Left ventricle myocardium inferior (tissue), 1 donor: ENCODE results near the gene NPTX1. TPM values are rescaled to one million over a fixed set of nuclear protein-coding genes. Genes with fewer than 3 reads are reported as not detected.

ENCODE experiments used
- DNase-seq: peaks from one replicate; pipeline ENCODE4 v3.0.0-alpha.2; 2020
- H3K27ac ChIP-seq: fragments of 200-600 bp; replicated peaks from 2 replicates; pipeline ENCODE4 v1.8.0; 2021
- H3K27me3 ChIP-seq: fragments of 200-600 bp; 2 replicates; pipeline ENCODE4 v1.8.0; 2021; ENCODE audit warnings: low read depth
- H3K36me3 ChIP-seq: fragments of 200-600 bp; 2 replicates; pipeline ENCODE4 v1.8.0; 2021
- H3K4me1 ChIP-seq: fragments of 200-600 bp; 2 replicates; pipeline ENCODE4 v1.8.0; 2021
- H3K4me3 ChIP-seq: fragments of 200-600 bp; 2 replicates; pipeline ENCODE4 v1.8.0; 2021; ENCODE audit warnings: mild to moderate bottlenecking, moderate library complexity
- H3K9me3 ChIP-seq: fragments of 200-600 bp; replicated peaks from 2 replicates; pipeline ENCODE4 v1.8.0; 2021
- intact Hi-C: fragments of 100-400 bp; cut with micrococcal nuclease; formaldehyde crosslinking; loops from one replicate; pipeline ENCODE4 v1.11.0; 2022
- total RNA-seq: library from RNA; stranded (reverse); fragmentation: NEBNext Ultra II Directional; extraction: Animal tissue kit (Norgen Biotek cat#: 25700); gene quantifications from one replicate; pipeline ENCODE4 v1.2.1, GENCODE V29; 2021
- TF ChIP-seq, protein P1 (sequence below): fragments of 200-600 bp; IDR thresholded peaks from 2 replicates; pipeline ENCODE4 v1.8.0; 2021; ENCODE audit warnings: antibody characterized with exemption, mild to moderate bottlenecking, borderline replicate concordance
- donor health status: DM: no; HTN: yes; CAD: no; lungs with severe emphysema.

The NPTX1 gene
- total RNA-seq, 1 donor from 2014 or later, result not detected

DNA sequence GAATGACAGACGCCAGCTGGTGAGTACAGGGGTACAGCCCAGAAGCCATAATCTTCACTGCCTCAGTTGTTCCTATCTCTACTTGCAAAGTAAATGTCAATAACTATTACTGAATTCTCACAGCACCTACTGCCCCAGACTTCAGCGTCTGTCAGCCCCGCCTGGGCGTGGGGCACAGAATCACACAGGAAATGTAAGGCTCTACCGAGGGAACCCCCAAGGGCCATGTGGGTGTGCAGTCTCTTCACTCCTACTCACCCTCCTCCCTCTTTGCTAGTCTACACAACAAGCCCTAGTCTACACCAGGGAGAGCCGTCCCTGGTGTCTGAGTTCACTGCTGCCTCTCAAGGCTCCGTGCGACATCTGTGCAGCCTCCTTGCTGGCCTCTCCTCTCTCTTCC, 4.5 kb downstream of the NPTX1 start:
- TF ChIP-seq, protein P1, sequence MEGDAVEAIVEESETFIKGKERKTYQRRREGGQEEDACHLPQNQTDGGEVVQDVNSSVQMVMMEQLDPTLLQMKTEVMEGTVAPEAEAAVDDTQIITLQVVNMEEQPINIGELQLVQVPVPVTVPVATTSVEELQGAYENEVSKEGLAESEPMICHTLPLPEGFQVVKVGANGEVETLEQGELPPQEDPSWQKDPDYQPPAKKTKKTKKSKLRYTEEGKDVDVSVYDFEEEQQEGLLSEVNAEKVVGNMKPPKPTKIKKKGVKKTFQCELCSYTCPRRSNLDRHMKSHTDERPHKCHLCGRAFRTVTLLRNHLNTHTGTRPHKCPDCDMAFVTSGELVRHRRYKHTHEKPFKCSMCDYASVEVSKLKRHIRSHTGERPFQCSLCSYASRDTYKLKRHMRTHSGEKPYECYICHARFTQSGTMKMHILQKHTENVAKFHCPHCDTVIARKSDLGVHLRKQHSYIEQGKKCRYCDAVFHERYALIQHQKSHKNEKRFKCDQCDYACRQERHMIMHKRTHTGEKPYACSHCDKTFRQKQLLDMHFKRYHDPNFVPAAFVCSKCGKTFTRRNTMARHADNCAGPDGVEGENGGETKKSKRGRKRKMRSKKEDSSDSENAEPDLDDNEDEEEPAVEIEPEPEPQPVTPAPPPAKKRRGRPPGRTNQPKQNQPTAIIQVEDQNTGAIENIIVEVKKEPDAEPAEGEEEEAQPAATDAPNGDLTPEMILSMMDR, result no peak
- no peaks in the 10 kb centered on the region for H3K9me3 ChIP-seq
- no peak overlapping the region for H3K27ac ChIP-seq
- no peaks in the 10 kb centered on the region for H3K36me3 ChIP-seq
- DNase-seq, result no peak
- H3K27me3 ChIP-seq, result peaks cover 100% of the 10 kb centered on the region
- no peak overlapping the region for H3K4me3 ChIP-seq
- peaks cover 23% of the 10 kb centered on the region for H3K4me1 ChIP-seq
- intact Hi-C loops, result no loop called here

DNA sequence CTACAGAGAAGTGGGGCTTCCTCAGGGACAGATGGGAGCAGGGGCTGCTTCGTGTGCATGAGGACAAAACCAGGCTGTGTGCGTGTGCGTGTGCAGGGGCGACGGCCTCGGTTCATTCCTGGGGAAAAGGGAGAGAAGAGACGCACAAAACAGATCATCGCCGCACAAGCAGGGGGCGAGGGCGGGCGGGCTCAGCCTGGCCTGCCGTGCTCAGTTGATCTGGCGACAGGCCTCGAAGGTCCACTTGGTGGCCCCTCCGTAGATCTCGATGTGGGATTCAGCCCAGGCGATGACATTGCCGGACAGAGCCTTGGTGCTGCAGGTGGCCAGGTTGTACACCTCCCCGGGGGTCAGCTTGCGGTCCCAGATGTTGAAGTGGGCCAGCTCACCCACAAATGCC, 5.8 kb downstream of the NPTX1 start:
- TF ChIP-seq, protein P1, result no peak
- H3K36me3 ChIP-seq, result no peaks in the 10 kb centered on the region
- DNase-seq, result no peak
- no peak overlapping the region for H3K4me3 ChIP-seq
- H3K9me3 ChIP-seq, result no peaks in the 10 kb centered on the region
- no peak overlapping the region for H3K27ac ChIP-seq
- intact Hi-C loops, result no loop called here
- H3K4me1 ChIP-seq, result peaks cover 12% of the 10 kb centered on the region
- H3K27me3 ChIP-seq, result peaks cover 100% of the 10 kb centered on the region

DNA sequence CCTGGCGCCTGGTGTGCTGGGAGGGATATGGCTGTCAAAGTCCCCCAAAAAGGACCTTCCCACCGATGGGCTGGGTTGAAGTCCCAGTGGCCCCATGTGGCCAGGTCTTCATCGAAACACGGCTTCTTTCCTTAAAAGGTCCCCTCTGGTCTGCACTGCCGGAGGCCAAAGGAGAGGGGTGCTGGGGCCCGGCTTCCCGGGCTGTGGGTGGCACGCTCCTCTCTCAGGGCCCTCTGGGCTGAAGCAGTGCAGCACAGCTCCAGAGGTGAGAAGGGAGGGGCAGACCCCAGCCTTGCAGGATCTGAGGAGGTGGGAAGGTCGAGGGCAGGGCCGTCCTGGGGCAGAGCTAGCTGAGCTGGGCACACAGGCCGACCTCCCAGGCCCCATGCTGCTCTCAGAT, 6.7 kb downstream of the NPTX1 start:
- H3K9me3 ChIP-seq, result no peaks in the 10 kb centered on the region
- TF ChIP-seq, protein P1, result no peak
- no peaks in the 10 kb centered on the region for H3K36me3 ChIP-seq
- DNase-seq, result no peak
- no peak overlapping the region for H3K4me3 ChIP-seq
- H3K27ac ChIP-seq, result no peak overlapping the region
- H3K27me3 ChIP-seq, result peaks cover 100% of the 10 kb centered on the region
- peaks cover 2% of the 10 kb centered on the region for H3K4me1 ChIP-seq
- intact Hi-C loops, result no loop called here

GRCh38 chr17:80468781-80469493, 7.5 kb downstream of the NPTX1 start:
- TF ChIP-seq, protein P1, result no peak
- H3K4me1 ChIP-seq, result no peaks in the 10 kb centered on the region
- intact Hi-C loops, result no loop called here
- H3K4me3 ChIP-seq, result no peak overlapping the region
- no peaks in the 10 kb centered on the region for H3K36me3 ChIP-seq
- H3K27ac ChIP-seq, result no peak overlapping the region
- DNase-seq, result no peak
- H3K9me3 ChIP-seq, result no peaks in the 10 kb centered on the region
- H3K27me3 ChIP-seq, result peaks cover 100% of the 10 kb centered on the region

GRCh38 chr17:80468242-80468641, 8.2 kb downstream of the NPTX1 start:
- H3K9me3 ChIP-seq, result no peaks in the 10 kb centered on the region
- no peak for DNase-seq
- peaks cover 94% of the 10 kb centered on the region for H3K27me3 ChIP-seq
- H3K36me3 ChIP-seq, result no peaks in the 10 kb centered on the region
- H3K4me1 ChIP-seq, result no peaks in the 10 kb centered on the region
- intact Hi-C loops, result no loop called here
- TF ChIP-seq, protein P1, result no peak
- H3K27ac ChIP-seq, result no peak overlapping the region
- no peak overlapping the region for H3K4me3 ChIP-seq
